COLO668 (cell line): ENCODE measurements around the gene FGF1.
"Not testable (repeated sequence)": the region's sequence is repeated elsewhere in the genome, so short reads cannot be mapped to it uniquely, and the experiment has no call there.

Experiments used
- DNase-seq: peaks from one replicate; lab custom pipeline; 2025; ENCODE audit not compliant: unreplicated experiment; lab: John Stamatoyannopoulos, UW

The FGF1 gene

GRCh38 chr5:142671266-142671665, 14.6 kb downstream of the FGF1 start:
- no peak for DNase-seq

GRCh38 chr5:142670804-142671203, 15.1 kb downstream of the FGF1 start:
- no peak for DNase-seq

- no peak for DNase-seq
Measured at GRCh38 chr5:142669477-142669876, 16.4 kb downstream of the FGF1 start.

- no peak for DNase-seq
Measured at GRCh38 chr5:142668336-142668735, 17.6 kb downstream of the FGF1 start.

GRCh38 chr5:142667831-142668230, 18.1 kb downstream of the FGF1 start:
- DNase-seq = no peak

- DNase-seq = no peak
Measured at GRCh38 chr5:142664636-142665035, 21.3 kb downstream of the FGF1 start.

GRCh38 chr5:142664067-142664466, 21.8 kb downstream of the FGF1 start:
- DNase-seq = no peak

GRCh38 chr5:142663246-142663645, 22.6 kb downstream of the FGF1 start:
- DNase-seq = no peak

GRCh38 chr5:142661957-142662356, 23.9 kb downstream of the FGF1 start:
- DNase-seq = no peak

GRCh38 chr5:142661143-142661542, 24.7 kb downstream of the FGF1 start:
- no peak for DNase-seq

- no peak for DNase-seq
Measured at GRCh38 chr5:142660731-142661130, 25.2 kb downstream of the FGF1 start.

- DNase-seq = no peak
Measured at GRCh38 chr5:142660196-142660595, 25.7 kb downstream of the FGF1 start.

- DNase-seq = no peak
Measured at GRCh38 chr5:142659405-142659804, 26.5 kb downstream of the FGF1 start.

GRCh38 chr5:142658278-142658677, 27.6 kb downstream of the FGF1 start:
- DNase-seq = no peak

- DNase-seq = no peak
Measured at GRCh38 chr5:142657446-142657845, 28.4 kb downstream of the FGF1 start.

- peak; percentile 73 for DNase-seq
Measured at GRCh38 chr5:142655339-142656267, 30.3 kb downstream of the FGF1 start.

- no peak for DNase-seq
Measured at GRCh38 chr5:142654578-142655058, 31.3 kb downstream of the FGF1 start.

- DNase-seq = no peak
Measured at GRCh38 chr5:142653321-142653720, 32.6 kb downstream of the FGF1 start.

- DNase-seq = no peak
Measured at GRCh38 chr5:142652563-142652962, 33.3 kb downstream of the FGF1 start.

GRCh38 chr5:142650881-142651280, 35.0 kb downstream of the FGF1 start:
- DNase-seq = no peak

GRCh38 chr5:142650060-142650459, 35.8 kb downstream of the FGF1 start:
- no peak for DNase-seq

- not testable (repeated sequence) for DNase-seq
Measured at GRCh38 chr5:142648108-142648507, 37.8 kb downstream of the FGF1 start.

- DNase-seq = no peak
Measured at GRCh38 chr5:142645456-142645855, 40.4 kb downstream of the FGF1 start.
